Glutamatergic neuron (in vitro differentiated cells): ENCODE results near the gene RUFY4. TPM values are rescaled to one million over a fixed set of nuclear protein-coding genes. Genes with fewer than 3 reads are reported as not detected.
"Not testable (repeated sequence)": the region's sequence is repeated elsewhere in the genome, so short reads cannot be mapped to it uniquely, and the experiment has no call there.

Experiments used
- DNase-seq: peaks from one replicate; pipeline ENCODE4 v3.0.0; 2022
- H3K27ac Mint-ChIP-seq: one replicate; pipeline ENCODE4 v1.8.0; 2020; ENCODE audit warnings: mild to moderate bottlenecking, mixed read lengths, inconsistent platforms; ENCODE audit not compliant: unreplicated experiment
- H3K27me3 Mint-ChIP-seq: one replicate; pipeline ENCODE4 v1.8.0; 2020; ENCODE audit warnings: mild to moderate bottlenecking, moderate library complexity, mixed read lengths, inconsistent platforms; ENCODE audit not compliant: unreplicated experiment
- H3K36me3 Mint-ChIP-seq: one replicate; pipeline ENCODE4 v1.8.0; 2020; ENCODE audit warnings: mild to moderate bottlenecking, mixed read lengths, inconsistent platforms; ENCODE audit not compliant: unreplicated experiment
- H3K4me1 Mint-ChIP-seq: one replicate; pipeline ENCODE4 v1.8.0; 2020; ENCODE audit warnings: mild to moderate bottlenecking, low read depth, mixed read lengths, inconsistent platforms; ENCODE audit not compliant: unreplicated experiment
- H3K4me3 Mint-ChIP-seq: one replicate; pipeline ENCODE4 v1.8.0; 2020; ENCODE audit warnings: mild to moderate bottlenecking, mixed read lengths, inconsistent platforms; ENCODE audit not compliant: unreplicated experiment
- H3K9me3 Mint-ChIP-seq: one replicate; pipeline ENCODE4 v1.8.0; 2020; ENCODE audit warnings: mild to moderate bottlenecking, moderate library complexity, mixed read lengths, inconsistent platforms; ENCODE audit not compliant: unreplicated experiment
- total RNA-seq: library from RNA; stranded (reverse); fragmentation: NEBNext Ultra II Directional; extraction: Animal tissue kit (Norgen Biotek cat#: 25700); gene quantifications from one replicate; pipeline ENCODE4 v1.2.1, GENCODE V29; 2021; ENCODE audit not compliant: unreplicated experiment
- TF ChIP-seq, protein P1 (sequence below): fragments of 200-600 bp; sonication (generic); IDR thresholded peaks from one replicate; pipeline ENCODE4 v1.5.0; 2021; ENCODE audit not compliant: partially characterized antibody, unreplicated experiment

The RUFY4 gene
- total RNA-seq, 1 donor from 2014 or later: not detected

DNA sequence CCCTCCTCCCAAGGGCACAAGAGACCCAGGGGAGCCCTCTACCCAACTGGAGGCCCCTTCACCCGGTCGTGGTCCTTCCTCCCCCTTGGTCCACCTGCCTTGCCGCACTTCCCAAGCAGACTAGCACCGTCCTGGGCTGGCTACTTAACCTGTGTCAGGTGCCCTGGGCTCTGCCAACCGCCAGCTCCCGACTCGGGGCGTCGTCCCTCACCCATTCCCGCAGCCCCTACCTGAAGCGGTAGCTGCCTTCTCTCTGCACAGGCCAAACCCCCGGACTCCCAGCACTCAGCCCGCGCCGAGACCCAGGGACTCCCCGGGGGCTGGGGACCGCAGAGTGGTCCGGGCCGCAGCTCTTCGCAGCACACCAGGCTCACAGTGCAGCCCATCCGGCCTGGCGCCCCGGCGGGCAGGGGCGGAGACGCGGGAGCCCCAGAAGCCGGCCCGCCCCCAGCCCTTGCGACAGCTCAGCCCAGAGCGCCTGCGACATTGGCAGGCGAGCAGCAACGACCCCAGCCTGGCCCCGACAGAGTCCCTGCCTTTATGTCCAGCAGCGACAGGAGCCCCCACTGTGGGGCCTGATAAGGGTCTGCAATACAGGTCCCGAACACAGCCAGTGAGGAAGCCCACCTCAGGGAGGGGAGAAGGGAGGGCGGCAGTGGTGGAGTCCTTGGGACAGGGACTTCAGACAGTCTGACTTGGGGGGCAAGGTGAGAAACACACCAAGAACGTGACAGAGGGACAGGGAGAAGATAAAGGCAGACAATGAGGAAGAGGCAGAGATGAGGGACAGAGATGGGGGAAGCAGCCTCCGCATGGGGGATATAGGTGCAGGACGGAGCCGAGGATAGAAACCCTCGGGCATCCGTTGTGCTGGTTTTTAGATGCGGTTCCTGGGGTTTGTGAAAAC is 35.2 kb upstream of the RUFY4 start:
- peak; percentile 47 for DNase-seq
- Mint-ChIP-seq H3K27ac (no peak overlapping the region), H3K36me3 (no peaks in the 10 kb centered on the region), H3K27me3 (no peaks in the 10 kb centered on the region), H3K4me3 (peak overlapping the region; percentile 45), H3K4me1 (no peaks in the 10 kb centered on the region), H3K9me3 (no peaks in the 10 kb centered on the region)
- TF ChIP-seq, protein P1, sequence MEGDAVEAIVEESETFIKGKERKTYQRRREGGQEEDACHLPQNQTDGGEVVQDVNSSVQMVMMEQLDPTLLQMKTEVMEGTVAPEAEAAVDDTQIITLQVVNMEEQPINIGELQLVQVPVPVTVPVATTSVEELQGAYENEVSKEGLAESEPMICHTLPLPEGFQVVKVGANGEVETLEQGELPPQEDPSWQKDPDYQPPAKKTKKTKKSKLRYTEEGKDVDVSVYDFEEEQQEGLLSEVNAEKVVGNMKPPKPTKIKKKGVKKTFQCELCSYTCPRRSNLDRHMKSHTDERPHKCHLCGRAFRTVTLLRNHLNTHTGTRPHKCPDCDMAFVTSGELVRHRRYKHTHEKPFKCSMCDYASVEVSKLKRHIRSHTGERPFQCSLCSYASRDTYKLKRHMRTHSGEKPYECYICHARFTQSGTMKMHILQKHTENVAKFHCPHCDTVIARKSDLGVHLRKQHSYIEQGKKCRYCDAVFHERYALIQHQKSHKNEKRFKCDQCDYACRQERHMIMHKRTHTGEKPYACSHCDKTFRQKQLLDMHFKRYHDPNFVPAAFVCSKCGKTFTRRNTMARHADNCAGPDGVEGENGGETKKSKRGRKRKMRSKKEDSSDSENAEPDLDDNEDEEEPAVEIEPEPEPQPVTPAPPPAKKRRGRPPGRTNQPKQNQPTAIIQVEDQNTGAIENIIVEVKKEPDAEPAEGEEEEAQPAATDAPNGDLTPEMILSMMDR: no peak

DNA sequence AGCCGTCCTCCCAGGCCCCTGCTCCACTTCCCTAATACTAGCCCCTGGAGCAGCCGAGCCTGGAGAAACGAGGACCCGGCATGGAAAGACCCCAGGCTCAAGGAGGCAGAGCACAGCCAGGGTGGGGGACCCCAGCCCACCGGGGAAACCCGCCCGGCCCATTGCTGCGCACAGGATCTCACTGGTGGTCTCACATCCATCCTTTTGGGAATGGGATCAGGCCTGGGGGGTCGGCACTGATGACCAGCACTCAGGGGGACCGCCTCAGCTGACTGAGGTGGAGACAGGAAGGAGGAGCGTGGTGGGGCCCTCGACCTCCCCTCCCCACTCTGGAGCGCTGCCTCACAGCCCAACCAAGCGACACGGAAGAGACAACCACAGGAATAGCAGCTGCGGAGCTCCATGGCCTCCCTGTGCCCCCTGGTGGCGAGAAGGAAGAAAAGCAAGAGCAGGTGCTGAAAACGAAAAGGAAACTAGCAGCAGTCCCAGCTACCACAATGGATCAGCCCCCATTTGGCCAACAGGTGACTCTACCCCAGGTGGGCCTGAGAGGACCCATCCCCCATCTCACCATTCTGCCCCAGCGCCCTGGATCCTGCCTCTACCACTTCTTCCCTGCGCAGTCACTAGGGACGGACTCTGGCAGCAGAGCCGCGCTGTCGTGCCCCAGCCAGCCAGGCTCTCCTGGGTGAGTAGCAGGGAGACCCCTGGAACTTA is 34.4 kb upstream of the RUFY4 start:
- H3K4me3 Mint-ChIP-seq: peak overlapping the region; percentile 41
- H3K27ac Mint-ChIP-seq, H3K36me3 Mint-ChIP-seq, H3K4me1 Mint-ChIP-seq, H3K27me3 Mint-ChIP-seq, H3K9me3 Mint-ChIP-seq: not testable (repeated sequence)
- peak; percentile 71 for DNase-seq
- TF ChIP-seq, protein P1: peak; percentile 83

DNA sequence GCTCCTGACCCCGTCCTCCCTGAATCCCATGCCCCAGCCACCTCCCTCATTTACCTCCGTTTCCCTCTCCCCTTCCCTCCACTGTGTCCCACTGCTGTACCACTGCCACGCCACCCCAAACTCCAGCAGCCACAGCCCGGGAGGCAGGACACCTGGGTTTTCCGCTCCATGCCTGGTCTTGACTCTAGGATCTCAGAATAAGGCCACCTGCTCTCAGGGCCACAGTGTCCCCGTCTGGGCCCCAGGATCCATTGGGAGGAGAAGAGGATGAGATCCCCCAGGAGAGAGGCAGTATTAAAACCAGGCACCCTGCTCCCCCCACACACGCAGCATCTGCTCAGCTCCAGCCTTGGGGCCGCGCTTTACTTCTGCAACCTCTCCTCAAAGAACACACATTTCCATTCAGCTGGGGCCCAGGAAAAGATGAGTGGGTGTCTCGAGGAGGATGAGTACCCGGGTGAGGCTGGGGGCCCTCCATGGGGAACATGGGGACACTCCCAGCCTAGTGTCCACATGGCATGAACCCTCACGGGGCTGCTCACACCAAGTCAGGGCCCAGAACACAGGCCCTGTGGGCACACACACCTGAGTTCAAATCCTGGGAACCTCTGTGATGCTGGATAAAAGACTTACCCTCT is 33.5 kb upstream of the RUFY4 start:
- no peak overlapping the region for H3K4me3 Mint-ChIP-seq
- H3K4me1 Mint-ChIP-seq: no peaks in the 10 kb centered on the region
- H3K27me3 Mint-ChIP-seq: no peaks in the 10 kb centered on the region
- TF ChIP-seq, protein P1: no peak
- DNase-seq: no peak
- no peaks in the 10 kb centered on the region for H3K36me3 Mint-ChIP-seq
- H3K27ac Mint-ChIP-seq: no peak overlapping the region
- H3K9me3 Mint-ChIP-seq: no peaks in the 10 kb centered on the region

DNA sequence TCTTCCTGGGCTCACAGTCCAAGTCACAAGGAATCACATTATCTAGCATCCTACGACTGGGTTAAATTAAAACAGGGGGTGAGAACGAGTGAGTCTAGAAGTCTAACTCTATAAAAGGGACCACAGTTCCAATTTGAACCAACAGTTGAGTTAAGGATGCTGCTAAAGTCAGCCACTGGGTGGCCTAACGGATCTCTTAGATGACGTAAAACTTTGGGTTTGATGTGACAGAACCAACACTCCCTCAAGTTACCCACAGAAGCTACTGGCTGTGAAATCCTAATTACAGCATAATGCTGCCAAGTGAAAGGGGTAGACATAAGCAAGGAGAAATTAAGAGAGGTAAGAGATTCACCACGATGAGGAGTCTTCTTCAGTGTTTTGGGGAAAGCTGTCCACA is 32.7 kb upstream of the RUFY4 start:
- H3K4me1 Mint-ChIP-seq: no peaks in the 10 kb centered on the region
- H3K36me3 Mint-ChIP-seq: no peaks in the 10 kb centered on the region
- no peaks in the 10 kb centered on the region for H3K9me3 Mint-ChIP-seq
- H3K4me3 Mint-ChIP-seq: no peak overlapping the region
- DNase-seq: no peak
- H3K27me3 Mint-ChIP-seq: no peaks in the 10 kb centered on the region
- H3K27ac Mint-ChIP-seq: no peak overlapping the region
- TF ChIP-seq, protein P1: no peak
